ENCODE data around the gene NDUFAF7.
A peak's percentile ranks its signal among the peaks of the same experiment; 100 is the strongest.
"Not testable (repeated sequence)": the region's sequence is repeated elsewhere in the genome, so short reads cannot be mapped to it uniquely, and the experiment has no call there.

Gene NDUFAF7

GRCh38 chr2:37281916-37282315, 50.5 kb downstream of the NDUFAF7 start:
- peak; percentile 7 for TF ChIP-seq CTCF (IDR thresholded peaks at IDR 0.05; ENCODE audit: insufficient read depth, low read depth, low read length, missing control alignments)
- DNase-seq (ENCODE audit: low read depth): no peak
- H3K4me3 ChIP-seq (ENCODE audit: low read length): no peak overlapping the region

GRCh38 chr2:37282746-37283145, 51.3 kb downstream of the NDUFAF7 start:
- DNase-seq (ENCODE audit: low read depth): no peak
- H3K4me3 ChIP-seq (ENCODE audit: low read length): no peak overlapping the region
- no peak for TF ChIP-seq CTCF (IDR thresholded peaks at IDR 0.05; ENCODE audit: insufficient read depth, low read depth, low read length, missing control alignments)

- no peak for TF ChIP-seq CTCF (IDR thresholded peaks at IDR 0.05; ENCODE audit: insufficient read depth, low read depth, low read length, missing control alignments)
- DNase-seq (ENCODE audit: low read depth): peak; percentile 69
- no peak overlapping the region for H3K4me3 ChIP-seq (ENCODE audit: low read length)
These were observed 51.7 kb downstream of the NDUFAF7 start for GRCh38 chr2:37283207-37283606.

GRCh38 chr2:37284381-37284780, 52.9 kb downstream of the NDUFAF7 start:
- H3K4me3 ChIP-seq (ENCODE audit: low read length): no peak overlapping the region
- no peak for DNase-seq (ENCODE audit: low read depth)
- TF ChIP-seq CTCF (IDR thresholded peaks at IDR 0.05; ENCODE audit: insufficient read depth, low read depth, low read length, missing control alignments): no peak

- H3K4me3 ChIP-seq (ENCODE audit: low read length): no peak overlapping the region
- TF ChIP-seq CTCF (IDR thresholded peaks at IDR 0.05; ENCODE audit: insufficient read depth, low read depth, low read length, missing control alignments): peak; percentile 38
- DNase-seq (ENCODE audit: low read depth): peak; percentile 47
These were observed 56.5 kb downstream of the NDUFAF7 start for GRCh38 chr2:37287966-37288365.

GRCh38 chr2:37291680-37292079, 60.2 kb downstream of the NDUFAF7 start:
- TF ChIP-seq CTCF (IDR thresholded peaks at IDR 0.05; ENCODE audit: insufficient read depth, low read depth, low read length, missing control alignments): no peak
- no peak overlapping the region for H3K4me3 ChIP-seq (ENCODE audit: low read length)

GRCh38 chr2:37294858-37295257, 63.4 kb downstream of the NDUFAF7 start:
- not testable (repeated sequence) for H3K4me3 ChIP-seq (ENCODE audit: low read length); DNase-seq (ENCODE audit: low read depth)

More at GRCh38 chr2:37291680-37292079, 60.2 kb downstream of the NDUFAF7 start:
- DNase-seq (ENCODE audit: low read depth): no peak

Data from epithelial cell of esophagus (primary cell).